Head of caudate nucleus (tissue), 42 donors: ENCODE data around the gene CLPTM1L.
A peak's percentile ranks its signal among the peaks of the same experiment; 100 is the strongest.
"Not testable (repeated sequence)": the region's sequence is repeated elsewhere in the genome, so short reads cannot be mapped to it uniquely, and the experiment has no call there.

ENCODE experiments used
- DNase-seq, 42 donors: peaks; one replicate each; pipeline versions ENCODE4 v3.0.0 to v3.0.0-alpha.2; 2020 to 2021; ENCODE audit warnings: mixed read lengths in 7 of 42
- intact Hi-C: fragments of 100-400 bp; cut with DNase I; formaldehyde crosslinking; loops from one replicate; pipeline ENCODE4 v1.15.0; 2022

The CLPTM1L gene

DNA sequence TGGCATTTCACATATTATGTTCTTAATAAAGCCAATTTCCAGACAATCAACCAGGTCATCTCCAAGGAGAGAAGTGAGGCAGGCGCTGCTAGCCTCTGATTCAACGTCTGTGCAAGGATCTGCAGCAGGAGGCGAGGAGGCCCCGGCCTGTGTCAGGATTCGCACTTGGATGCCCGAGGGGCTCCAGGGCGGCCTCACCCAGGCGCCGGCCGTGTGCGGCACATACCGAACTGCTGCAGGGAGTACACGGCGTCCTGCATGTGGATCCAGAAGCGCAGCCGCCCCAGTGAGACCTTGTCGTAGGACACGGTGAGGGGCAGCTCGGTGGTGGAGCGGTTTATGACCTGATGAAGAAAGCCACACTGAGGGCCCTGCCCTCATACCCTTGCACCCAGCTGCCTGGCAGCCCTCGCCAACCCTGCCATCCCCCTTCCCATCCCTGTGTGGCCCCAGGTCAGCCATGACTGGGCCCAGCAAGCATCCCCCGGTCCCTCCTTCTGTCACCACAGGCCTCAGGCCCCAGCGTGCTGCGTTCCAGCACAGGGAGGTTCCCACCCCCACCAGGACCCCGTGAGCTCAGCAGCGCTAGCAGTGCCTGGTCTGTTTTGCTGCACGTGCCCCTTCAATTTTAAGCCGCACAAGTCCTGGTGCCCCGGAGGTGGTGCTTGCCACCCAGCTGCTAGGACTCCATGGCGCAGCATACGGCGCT lies 9.9 kb downstream of the CLPTM1L start:
- DNase-seq = peak in 2 of 42 donors; percentile 9 to 11
- intact Hi-C loops = no loop called here

DNA sequence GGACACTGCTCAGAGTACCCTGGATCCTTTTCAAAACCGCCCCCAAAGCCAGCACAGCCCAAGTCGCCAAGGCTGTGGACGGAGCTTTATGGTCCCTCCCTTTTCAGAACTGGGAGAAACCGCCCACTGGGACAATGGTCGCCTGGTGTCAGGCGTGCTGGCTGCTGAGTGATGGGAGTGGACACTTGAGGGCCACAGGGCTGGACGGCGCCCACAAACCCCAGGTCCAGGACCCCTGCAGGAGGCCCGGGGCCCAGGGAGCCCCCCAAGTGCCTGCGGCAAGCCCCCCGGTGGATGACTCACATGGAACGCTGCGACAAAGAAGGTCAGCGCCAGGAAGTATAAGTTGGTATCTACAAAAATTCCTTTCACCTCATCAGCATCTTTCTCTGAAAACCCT lies 10.9 kb downstream of the CLPTM1L start:
- intact Hi-C loops = no loop called here

DNA sequence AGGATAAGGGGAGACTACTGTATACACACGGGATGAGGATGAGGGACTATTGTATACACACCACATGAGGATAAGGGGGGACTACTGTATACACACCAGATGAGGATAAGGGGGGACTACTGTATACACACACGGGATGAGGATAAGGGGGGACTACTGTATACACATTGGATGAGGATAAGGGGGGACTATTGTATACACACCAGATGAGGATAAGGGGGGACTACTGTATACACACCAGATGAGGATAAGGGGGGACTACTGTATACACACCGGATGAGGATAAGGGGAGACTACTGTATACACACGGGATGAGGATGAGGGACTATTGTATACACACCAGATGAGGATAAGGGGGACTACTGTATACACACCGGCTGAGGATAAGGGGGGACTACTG lies 11.6 kb downstream of the CLPTM1L start:
- DNase-seq, intact Hi-C loops: not testable (repeated sequence)

More for the DNA sequence above, 10.9 kb downstream of the CLPTM1L start:
- peak in 2 of 42 donors; percentile 10 to 20 for DNase-seq

DNA sequence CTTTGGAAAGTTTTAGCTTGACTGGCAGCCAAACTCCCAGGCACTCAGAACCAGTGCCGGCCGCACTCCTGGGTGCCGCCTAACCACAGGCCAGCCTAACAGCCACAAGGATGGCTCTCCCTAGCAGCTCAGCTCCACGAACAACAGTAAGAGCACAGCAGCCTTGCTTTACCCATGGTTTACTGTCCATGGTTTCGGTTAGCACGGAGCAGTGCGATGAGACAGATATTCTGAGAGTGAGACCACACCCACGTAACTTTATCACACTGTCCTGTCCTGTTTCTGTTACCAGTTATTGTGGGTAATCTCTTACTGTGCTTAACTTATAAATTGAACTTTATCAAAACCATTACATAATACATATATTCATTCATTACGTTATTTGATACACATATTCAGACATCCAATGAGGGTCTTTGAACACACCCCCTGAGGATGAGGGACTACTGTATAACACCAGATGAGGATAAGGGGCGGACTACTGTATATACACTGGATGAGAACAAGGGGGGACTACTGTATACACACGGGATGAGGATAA lies 12.4 kb downstream of the CLPTM1L start:
- intact Hi-C loops = no loop called here
- peak in 1 of 42 donors; percentile 21 for DNase-seq

DNA sequence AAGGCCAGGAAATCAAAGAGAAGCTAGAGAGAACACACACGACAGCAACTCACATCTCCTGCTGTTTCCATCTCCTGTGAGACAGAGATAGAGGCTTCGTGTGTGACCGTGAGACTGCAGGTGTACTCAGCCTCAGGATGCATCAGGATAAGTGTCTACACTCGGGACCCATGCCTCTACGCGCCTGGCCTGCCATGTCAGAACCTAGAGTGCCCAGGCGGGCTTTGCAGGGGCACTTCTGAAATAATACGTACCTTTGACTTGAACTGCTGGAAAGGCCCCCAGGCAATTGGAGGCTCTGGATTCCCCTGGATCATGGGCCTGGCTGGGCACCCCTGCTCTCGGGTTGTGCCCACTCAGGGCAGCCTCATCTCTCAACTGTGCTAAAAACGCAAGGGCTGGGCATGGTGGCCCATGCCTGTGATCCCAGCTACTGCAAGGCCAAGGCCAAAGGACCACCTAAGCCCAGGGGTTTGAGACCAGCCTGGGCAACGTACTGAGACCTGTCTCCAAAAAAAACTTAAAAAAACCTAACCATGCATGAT lies 13.0 kb downstream of the CLPTM1L start:
- intact Hi-C loops = no loop called here

DNA sequence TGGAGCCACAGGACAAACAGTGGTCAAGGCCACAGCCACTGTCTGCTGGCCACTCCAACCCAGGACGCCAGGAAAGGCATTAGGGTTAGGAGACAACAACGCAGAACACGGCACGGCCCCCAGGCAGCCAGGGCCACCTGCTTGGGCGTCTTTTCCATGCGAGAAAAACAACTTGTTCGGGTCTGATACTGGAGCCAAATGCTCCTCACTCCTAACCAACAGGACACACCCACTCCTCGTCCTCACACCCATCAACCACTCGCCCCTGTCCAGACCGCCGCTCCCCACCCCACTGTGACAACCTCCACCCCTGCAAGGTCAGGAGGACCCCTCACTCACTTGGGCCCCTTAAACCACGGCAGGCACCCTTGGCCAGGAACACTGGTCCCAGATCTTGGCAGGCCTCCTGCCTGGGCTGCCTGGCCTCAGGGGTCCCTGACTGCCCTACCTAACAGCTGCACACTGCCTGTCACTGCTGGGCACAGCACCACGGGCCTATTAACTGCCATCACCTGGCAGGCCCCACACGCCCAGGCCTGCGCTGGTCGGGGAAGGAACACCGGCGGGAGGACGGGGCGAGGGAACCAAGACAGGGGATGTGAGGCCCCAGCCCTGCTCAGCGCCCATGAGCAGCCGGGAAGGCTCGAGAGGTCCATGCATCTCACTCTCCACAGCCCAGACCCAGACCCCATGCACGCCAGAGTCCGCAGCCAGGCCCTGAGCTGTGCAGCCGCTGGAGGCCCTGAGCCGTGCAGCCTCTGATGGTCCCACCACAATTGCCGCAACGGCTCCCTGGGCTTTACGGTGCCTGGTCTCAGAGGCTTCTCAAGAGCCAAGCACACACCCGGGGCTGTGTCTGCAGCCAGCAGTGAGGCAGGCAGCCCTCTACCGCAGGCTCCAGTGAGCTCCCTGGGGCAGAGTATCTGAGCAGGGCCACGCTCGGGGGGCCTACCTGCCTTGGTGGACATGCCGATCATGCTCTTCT lies 13.8 kb downstream of the CLPTM1L start:
- DNase-seq = peak in 6 of 42 donors; percentile 5 to 36 (median 18)

More for the DNA sequence above, 13.0 kb downstream of the CLPTM1L start:
- DNase-seq = peak in 2 of 42 donors; percentile 4 to 24

DNA sequence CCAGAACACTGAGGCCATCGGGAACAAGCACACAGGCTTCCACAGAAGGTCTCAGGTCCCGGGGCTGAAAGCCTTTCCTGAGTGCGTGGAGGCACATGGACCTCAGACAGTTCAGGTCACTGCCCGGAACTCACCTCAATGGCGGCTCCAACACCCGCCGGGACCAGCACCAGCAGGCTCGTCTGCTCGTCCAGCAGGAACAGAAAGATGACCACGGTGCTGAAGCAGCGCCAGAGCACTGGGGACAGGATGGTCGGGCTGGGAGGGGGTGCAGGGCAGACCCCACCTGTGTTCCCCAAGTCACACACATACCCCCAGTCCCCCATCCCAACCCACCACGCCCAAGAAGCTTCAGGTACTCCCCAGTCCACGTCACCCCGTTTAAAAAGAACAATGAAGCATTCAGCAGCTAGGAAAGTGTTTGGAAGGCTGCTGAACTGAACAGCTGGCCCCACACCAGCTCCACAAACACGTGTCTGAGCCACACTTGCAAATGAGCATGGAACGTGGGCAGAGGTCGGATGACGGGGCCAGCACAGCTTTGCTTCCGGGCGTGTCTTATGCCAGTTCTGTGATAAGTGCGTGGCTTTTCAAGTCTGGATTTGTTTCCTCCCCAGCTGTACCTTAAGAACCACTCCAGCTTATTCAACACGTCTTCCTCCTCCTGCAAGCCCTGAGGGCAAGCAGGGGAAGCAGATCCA lies 14.6 kb downstream of the CLPTM1L start:
- intact Hi-C loops = no loop called here
- DNase-seq = peak in 38 of 42 donors; percentile 33 to 85 (median 59)

More for the DNA sequence above, 13.8 kb downstream of the CLPTM1L start:
- intact Hi-C loops = no loop called here

DNA sequence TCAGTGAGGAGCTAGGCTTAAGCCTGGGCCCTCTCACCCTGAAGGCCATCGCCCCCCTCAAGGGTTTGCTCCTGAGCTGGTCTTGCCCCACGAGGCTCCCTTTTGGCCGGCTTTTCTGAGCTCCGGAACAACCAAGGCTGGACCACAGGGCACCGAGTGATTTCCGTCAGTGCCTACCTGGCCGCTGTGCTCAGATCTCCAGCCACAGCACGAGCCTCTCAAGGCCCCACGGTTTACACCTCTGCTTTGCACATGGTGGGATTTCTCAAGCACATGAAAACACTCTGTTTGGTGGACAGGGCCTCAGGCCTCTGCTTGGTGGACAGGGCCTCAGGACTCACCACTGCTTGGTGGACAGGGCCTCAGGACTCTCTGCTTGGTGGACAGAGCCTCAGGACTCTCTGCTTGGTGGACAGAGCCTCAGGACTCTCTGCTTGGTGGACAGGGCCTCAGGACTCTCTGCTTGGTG lies 15.8 kb downstream of the CLPTM1L start:
- DNase-seq = peak in 3 of 42 donors; percentile 13 to 39 (median 26)
- intact Hi-C loops = no loop called here

DNA sequence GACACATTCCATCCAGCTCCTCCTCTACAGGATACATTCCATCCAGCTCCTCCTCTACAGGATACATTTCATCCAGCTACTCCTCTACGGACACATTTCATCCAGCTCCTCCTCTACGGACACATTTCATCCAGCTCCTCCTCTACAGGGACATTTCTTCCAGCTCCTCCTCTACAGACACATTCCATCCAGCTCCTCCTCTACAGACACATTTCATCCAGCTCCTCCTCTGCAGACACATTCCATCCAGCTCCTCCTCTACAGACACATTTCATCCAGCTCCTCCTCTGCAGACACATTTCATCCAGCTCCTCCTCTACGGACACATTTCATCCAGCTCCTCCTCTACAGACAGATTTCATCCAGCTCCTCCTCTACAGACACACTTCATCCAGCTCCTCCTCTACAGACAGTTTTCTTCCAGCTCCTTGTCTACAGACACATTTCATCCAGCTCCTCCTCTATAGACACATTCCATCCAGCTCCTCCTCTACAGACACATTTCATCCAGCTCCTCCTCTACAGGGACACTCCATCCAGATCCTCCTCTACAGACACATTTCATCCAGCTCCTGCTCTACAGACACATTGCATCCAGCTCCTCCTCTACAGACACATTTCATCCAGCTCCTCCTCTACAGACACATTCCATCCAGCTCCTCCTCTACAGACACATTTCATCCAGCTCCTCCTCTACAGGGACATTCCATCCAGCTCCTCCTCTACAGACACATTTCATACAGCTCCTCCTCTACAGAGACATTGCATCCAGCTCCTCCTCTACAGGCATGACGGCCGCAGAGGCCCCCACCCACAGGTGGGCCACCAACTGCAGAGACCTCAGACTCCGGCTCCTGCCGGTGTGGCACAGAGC lies 16.4 kb downstream of the CLPTM1L start:
- not testable (repeated sequence) for DNase-seq

DNA sequence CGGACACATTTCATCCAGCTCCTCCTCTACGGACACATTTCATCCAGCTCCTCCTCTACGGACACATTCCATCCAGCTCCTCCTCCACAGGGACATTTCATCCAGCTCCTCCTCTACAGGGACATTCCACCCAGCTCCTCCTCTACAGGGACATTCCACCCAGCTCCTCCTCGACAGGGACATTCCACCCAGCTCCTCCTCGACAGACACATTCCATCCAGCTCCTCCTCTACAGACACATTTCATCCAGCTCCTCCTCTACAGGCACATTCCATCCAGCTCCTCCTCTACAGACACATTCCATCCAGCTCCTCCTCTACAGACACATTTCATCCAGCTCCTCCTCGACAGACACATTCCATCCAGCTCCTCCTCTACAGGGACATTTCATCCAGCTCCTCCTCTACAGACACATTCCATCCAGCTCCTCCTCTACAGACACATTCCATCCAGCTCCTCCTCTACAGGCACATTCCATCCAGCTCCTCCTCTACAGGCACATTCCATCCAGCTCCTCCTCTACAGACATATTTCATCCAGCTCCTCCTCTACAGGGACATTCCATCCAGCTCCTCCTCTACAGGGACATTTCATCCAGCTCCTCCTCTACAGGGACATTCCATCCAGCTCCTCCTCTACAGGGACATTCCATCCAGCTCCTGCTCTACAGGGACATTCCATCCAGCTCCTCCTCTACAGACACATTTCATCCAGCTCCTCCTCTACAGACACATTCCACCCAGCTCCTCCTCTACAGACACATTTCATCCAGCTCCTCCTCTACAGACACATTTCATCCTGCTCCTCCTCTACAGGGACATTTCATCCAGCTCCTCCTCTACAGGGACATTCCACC lies 17.8 kb downstream of the CLPTM1L start:
- intact Hi-C loops = not testable (repeated sequence)
- DNase-seq = peak in 1 of 42 donors; percentile 1

More for the DNA sequence above, 16.4 kb downstream of the CLPTM1L start:
- intact Hi-C loops = not testable (repeated sequence)

DNA sequence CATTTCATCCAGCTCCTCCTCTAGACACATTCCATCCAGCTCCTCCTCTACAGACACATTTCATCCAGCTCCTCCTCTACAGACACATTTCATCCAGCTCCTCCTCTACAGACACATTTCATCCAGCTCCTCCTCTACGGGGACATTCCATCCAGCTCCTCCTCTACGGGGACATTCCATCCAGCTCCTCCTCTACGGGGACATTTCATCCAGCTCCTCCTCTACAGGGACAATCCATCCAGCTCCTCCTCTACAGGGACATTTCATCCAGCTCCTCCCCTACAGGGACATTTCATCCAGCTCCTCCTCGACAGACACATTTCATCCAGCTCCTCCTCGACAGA lies 18.4 kb downstream of the CLPTM1L start:
- intact Hi-C loops, DNase-seq: not testable (repeated sequence)

DNA sequence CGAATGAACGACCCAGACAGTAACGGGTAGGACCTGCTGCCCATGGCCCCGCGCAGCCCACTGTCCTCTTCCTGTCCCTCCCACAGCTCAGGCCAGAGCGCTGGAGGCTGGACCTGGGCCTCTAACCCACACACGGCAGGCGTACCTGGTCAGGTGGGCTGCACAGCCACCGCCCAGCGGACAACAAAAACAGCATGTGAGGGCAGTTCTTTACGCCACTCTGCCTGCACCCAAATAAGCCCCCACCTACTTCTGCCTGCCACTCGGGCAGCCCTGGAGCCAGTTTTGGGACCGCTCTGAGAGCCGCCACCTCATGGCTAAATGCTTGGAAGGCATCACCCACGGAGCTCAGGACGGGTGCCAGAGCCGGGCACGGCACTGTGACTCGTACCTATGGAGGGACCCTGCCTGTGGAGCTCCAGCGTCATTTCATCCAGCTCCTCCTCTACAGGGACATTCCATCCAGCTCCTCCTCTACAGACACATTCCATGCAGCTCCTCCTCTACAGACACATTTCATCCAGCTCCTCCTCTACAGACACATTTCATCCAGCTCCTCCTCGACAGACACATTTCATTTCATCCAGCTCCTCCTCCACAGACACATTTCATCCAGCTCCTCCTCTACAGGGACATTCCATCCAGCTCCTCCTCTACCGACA lies 18.9 kb downstream of the CLPTM1L start:
- intact Hi-C loops = no loop called here
- DNase-seq = peak in 3 of 42 donors; percentile 15 to 39 (median 29)

DNA sequence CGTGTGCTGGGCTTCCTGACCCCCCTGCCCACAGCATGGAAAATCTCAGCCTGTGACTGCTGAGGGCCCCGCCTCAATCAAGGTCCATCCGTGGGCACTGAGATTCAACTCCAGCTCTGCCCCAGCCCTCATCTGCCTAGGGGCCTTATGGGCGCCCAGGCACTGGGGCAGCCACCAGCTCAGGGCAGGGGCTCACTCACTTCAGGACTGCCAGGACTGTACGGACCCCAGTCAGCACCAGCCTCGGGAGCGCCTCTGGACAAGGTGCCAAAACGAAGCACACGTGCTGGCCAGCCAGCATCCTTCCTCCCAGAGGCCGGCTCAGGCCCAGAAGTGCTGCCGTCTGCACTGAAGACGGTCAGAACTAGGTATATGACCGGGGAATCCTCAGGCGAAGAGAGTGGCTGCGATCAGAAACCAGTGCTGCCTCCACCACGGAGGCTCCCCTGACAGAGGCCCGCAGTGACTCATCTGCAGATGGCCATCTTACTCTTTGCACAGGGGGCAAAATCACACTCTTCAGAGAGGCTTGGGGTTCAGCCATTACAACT lies 19.6 kb downstream of the CLPTM1L start:
- intact Hi-C loops = no loop called here
- peak in 5 of 42 donors; percentile 10 to 42 (median 28) for DNase-seq

DNA sequence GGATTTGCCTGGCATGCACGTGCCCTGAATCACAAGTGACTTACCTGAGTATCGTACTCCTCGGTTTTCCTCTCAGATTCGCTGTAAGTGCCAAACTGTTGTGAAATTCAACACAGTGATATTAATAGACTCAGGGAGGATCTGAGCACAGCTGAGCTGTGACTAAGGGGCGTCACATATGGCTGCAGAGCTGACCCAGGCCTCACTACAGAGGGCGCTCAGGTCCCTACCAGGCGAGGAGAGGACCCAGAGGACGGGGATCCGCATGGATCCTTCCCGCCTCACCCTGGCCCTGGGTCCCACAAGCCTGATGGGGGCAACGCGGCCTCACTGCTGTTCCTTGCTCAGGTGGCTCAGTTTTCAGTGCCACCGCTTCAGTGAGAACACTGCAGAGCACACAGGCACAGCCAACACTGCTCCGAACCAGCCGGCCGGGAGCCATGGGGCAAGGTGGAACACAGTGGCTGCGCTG lies 20.1 kb downstream of the CLPTM1L start:
- intact Hi-C loops = no loop called here
- DNase-seq = peak in 16 of 42 donors; percentile 11 to 57 (median 30)

DNA sequence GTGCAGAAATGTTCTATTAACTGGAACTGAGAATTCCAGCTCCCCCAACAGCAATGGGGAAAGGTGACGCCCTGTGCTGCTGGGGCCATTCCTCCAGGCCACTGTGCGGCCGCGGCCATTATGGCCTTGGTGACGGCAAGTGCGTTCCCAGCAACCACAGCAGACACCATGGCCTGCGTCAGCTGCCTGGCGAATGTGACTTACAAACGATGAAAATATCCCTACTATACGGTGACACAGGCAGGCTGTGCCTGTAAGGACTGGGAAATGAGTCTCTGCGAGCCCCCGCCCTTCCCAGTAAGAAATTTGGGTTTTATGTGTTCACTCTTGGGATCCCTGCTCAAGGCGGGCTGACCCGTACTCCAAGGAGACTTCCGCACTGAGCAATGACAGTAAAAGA lies 20.6 kb downstream of the CLPTM1L start:
- DNase-seq = peak in 1 of 42 donors; percentile 44
- intact Hi-C loops = no loop called here

DNA sequence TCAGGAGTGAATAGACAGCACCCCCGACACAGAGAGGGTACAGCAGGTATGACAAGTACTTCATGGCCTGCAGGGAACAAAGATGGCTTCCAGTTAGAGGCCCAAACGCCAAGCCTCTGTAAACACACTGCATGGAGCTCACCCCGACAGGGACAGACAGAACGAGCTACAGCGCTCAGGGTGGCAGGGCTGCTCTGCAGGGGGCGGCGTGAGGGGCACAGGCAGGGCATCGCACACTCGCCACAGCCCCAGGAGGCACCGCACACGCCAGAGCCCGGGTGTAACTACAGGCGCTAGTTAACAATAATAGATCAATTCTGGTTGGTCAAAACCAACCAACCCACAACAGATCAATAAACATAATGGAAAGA lies 21.1 kb downstream of the CLPTM1L start:
- DNase-seq = peak in 6 of 42 donors; percentile 9 to 43 (median 16)
- intact Hi-C loops = no loop called here
